Mammary epithelial cell (primary cell): ENCODE results near the gene PDE2A.

Experiments used
- CTCF ChIP-seq, 2 donors: IDR thresholded peaks in 1 of 2; conservative IDR thresholded peaks in 1 of 2; 2 replicates each; pipeline ENCODE4 v1.5.1; 2011 to 2012; ENCODE audit warnings: inconsistent platforms in 2 of 2, low read length in 2 of 2, mild to moderate bottlenecking in 2 of 2, control low read depth in 1 of 2, low read depth in 1 of 2; ENCODE audit not compliant: insufficient read depth in 1 of 2; ENCODE audit errors: extremely low read depth in 1 of 2
- EZH2 ChIP-seq: IDR thresholded peaks from 2 replicates; pipeline ENCODE4 v1.6.1; 2012; ENCODE audit warnings: low read length, inconsistent platforms, borderline replicate concordance

GRCh38 chr11:72652133-72652532 lies 22.1 kb downstream of the PDE2A start:
- TF ChIP-seq CTCF (conservative IDR thresholded peaks at IDR 0.05 in 1 of 2, IDR thresholded peaks at IDR 0.05 in 1 of 2; ENCODE audit: extremely low read depth in 1 of 2, insufficient read depth in 1 of 2, low read depth in 1 of 2, low read length in 2 of 2) (no peak), EZH2 (no peak)
